GM12872 (cell line): ENCODE data around the gene SLC17A1.

ENCODE experiments used
- TF ChIP-seq, protein P1 (sequence below): IDR thresholded peaks from 3 replicates; pipeline ENCODE4 v1.5.1; 2011; ENCODE audit warnings: low read depth, mild to moderate bottlenecking, low read length, moderate library complexity; ENCODE audit not compliant: insufficient read depth

Gene SLC17A1

DNA sequence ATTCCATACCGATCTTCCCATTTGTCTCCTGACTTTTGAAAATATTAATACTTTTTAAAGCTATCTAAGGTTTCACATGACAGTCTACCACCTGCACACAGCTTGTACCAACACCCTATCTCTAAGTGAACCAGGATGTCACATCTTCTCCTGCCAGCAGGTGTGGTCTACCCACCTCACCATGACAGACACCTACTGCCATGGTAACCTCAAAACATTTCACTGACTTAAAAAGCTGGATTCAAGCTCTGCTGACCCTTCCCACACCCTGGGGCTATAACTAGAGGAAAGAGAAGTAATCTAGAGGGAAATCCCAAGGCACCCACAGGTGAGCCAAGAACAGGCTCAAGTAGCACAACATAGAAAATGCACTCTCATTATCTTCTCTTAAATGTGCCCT is 41.0 kb upstream of the SLC17A1 start:
- TF ChIP-seq, protein P1, sequence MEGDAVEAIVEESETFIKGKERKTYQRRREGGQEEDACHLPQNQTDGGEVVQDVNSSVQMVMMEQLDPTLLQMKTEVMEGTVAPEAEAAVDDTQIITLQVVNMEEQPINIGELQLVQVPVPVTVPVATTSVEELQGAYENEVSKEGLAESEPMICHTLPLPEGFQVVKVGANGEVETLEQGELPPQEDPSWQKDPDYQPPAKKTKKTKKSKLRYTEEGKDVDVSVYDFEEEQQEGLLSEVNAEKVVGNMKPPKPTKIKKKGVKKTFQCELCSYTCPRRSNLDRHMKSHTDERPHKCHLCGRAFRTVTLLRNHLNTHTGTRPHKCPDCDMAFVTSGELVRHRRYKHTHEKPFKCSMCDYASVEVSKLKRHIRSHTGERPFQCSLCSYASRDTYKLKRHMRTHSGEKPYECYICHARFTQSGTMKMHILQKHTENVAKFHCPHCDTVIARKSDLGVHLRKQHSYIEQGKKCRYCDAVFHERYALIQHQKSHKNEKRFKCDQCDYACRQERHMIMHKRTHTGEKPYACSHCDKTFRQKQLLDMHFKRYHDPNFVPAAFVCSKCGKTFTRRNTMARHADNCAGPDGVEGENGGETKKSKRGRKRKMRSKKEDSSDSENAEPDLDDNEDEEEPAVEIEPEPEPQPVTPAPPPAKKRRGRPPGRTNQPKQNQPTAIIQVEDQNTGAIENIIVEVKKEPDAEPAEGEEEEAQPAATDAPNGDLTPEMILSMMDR, result peak; percentile 5; the same call in 1 of the 3 replicates

DNA sequence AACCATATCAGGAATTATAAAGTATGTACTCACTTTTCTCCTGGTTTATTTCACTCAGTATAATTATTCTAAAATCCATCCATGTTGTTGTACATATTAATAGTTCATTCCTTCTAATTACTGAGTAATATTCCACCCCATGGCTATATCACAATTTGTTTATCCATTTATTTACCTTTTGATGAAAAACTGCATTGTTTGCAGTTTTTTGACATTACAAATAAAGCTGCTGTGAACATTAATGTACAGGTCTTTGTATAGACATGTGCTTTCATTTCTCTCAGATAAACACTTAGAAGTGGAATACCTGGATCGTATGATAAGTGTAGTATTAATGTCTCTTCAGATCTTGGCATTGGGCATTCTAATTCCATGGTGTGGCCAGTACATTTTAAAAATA is 38.0 kb upstream of the SLC17A1 start:
- TF ChIP-seq, protein P1, result no peak

DNA sequence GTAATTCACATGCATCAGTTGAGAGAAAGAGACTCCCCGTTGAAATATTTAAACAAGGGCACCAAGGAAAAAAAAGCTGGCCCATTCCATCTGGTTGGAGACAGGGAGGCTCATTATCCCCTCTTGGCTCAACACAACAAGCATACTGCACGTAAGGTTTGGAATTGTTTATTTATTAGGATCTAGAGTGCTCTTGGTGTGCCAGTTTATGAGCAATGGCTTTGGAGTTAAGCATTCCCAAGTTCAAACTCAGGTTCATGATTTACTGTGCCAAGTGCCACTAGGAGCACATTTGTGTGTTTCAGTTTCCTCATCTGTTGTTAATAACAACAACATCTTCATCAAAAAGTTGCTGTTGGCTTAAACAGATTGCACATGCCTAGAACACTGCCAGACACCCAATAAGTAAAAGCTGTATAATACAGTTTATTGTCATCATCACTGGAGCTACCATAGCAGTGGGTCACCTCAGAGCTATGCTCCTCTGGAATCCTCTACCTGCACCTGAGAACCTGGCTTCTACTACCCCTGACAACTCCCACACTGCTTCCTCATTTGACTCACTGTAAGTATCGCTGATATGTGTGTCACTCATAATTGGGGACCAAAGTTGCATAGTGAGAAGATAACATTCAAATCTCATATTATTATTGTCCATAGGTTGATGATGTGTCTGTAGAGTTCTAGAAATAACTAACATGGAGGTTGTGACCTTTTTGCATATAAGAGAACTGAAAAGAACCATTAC is 36.8 kb upstream of the SLC17A1 start:
- TF ChIP-seq, protein P1, result no peak

DNA sequence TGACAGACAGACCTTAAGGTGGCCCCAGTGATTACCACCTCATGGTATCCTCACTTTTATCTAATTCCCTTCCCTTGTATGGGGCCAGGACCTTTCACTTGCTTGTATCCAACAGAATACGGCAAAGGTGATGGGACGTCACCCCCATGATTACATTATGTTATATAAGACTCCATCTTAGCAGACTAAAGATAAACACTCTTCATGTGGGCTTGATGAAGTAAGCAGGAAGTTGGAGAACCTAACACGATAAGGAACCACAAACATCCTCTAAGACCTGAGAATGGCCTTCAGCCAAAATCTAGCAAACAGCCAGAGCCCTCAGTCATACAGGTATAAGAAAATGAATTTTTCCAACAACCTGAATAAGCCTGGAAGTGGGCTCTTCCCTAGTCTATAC is 34.2 kb upstream of the SLC17A1 start:
- TF ChIP-seq, protein P1, result no peak

DNA sequence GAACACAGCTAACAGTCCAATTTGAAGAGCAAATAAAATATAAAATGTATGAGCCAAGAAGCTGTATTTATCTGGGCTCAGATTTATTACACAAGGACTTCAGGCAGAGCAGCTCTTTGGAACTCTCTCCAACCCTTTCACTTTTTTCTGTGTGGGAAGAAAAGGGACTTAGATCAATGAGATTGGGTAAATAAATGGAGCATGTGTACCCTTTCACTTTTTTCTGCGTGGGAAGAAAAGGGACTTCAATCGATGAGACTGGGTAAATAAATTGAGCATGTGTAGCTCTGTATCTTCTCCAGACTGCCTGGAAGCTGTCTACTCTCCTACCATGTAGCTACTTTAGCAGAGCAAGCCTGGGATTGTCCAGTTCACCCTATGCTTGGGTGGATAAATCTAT is 31.5 kb upstream of the SLC17A1 start:
- TF ChIP-seq, protein P1, result no peak

DNA sequence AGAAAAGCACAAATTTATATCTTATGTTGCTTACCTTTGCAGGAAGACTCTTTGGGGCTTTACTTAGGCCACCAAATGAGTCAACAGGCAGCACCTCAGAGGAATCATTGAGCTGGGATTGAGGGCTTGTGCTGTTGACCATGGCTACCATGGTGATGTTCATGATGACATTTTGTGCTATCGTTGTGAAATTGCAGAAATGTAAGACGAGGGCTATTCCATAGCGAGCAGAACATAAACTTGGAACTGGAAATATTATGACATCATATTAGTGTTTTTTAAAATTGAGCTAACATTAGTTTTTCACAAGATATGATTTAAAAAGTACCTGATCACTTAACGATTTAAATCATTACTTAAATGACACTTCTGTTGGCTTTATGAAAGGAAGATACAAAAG is 30.3 kb upstream of the SLC17A1 start:
- TF ChIP-seq, protein P1, result no peak

DNA sequence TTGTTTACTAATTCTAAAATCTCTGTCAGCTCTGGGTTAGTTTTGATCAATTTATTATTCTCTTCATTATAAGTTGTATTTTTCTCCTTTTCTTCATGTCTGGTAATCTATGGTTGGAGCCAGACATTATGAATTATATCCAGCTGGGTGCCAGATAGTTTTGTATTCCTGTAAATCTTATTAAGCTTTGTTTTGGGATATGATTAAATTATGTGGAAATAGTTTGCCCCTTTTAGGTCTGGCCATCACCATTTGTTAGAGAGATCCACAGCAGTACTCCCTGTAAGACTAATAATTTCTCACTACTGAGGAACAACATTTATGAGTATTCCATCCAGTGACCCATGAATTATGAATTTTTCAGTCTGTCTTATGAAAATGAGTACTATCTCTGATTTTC is 20.9 kb upstream of the SLC17A1 start:
- TF ChIP-seq, protein P1, result no peak
